ENCODE results near the gene RASD2. TPM values are rescaled to one million over a fixed set of nuclear protein-coding genes. Genes with fewer than 3 reads are reported as not detected.

RASD2 gene
- total RNA-seq, 1 experiment from 2014 or later = 3.1 TPM

DNA sequence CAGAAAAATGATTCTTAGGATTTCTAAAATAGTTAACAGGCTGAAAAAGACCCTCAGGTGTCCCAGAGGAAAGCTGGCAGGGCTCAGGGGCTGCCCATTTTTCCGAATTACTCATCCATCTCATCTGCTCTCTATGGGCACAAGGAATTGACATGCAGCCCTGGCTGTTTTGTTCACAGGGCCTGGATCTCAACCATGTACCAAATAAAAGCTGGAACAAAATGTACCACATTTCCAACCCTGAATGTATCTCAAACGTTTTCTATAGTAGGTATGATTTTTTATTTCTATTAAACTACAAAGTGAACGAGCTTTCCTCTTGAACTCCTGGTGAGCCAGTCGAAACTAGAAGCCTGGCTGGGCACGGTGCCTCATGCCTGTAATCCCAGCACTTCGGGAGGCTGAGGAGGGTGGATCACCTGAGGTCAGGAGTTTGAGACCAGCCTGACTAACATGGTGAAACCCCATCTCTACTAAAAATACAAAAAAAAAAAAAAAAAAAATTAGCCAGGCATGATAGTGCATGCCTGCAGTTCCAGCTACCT, 43.8 kb upstream of the RASD2 start:
- Mint-ChIP-seq H3K4me1 (no peaks in the 10 kb centered on the region), H3K27me3 (ENCODE audit: low read depth) (peaks cover 39% of the 10 kb centered on the region), H3K9me3 (0 out of 2 replicates have a peak, but pooled peaks cover 8% of the 10 kb centered on the region), H3K27ac (no peak overlapping the region), H3K36me3 (no peaks in the 10 kb centered on the region), H3K4me3 (no peak overlapping the region)
- ChIA-PET CTCF (interaction anchor here (0.6 to 0.8 kb wide), 2 partner anchors 10 to 18 kb away, joined by 3 to 4 read pairs; no protein-coding TSS in a partner anchor), POLR2A (no interaction called here)
- TF ChIP-seq, protein P1, sequence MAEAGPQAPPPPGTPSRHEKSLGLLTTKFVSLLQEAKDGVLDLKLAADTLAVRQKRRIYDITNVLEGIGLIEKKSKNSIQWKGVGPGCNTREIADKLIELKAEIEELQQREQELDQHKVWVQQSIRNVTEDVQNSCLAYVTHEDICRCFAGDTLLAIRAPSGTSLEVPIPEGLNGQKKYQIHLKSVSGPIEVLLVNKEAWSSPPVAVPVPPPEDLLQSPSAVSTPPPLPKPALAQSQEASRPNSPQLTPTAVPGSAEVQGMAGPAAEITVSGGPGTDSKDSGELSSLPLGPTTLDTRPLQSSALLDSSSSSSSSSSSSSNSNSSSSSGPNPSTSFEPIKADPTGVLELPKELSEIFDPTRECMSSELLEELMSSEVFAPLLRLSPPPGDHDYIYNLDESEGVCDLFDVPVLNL (CRISPR knock-in tag; IDR thresholded peaks at IDR 0.05; ENCODE audit: borderline replicate concordance, low read depth) = no peak
- TF ChIP-seq, protein P2, sequence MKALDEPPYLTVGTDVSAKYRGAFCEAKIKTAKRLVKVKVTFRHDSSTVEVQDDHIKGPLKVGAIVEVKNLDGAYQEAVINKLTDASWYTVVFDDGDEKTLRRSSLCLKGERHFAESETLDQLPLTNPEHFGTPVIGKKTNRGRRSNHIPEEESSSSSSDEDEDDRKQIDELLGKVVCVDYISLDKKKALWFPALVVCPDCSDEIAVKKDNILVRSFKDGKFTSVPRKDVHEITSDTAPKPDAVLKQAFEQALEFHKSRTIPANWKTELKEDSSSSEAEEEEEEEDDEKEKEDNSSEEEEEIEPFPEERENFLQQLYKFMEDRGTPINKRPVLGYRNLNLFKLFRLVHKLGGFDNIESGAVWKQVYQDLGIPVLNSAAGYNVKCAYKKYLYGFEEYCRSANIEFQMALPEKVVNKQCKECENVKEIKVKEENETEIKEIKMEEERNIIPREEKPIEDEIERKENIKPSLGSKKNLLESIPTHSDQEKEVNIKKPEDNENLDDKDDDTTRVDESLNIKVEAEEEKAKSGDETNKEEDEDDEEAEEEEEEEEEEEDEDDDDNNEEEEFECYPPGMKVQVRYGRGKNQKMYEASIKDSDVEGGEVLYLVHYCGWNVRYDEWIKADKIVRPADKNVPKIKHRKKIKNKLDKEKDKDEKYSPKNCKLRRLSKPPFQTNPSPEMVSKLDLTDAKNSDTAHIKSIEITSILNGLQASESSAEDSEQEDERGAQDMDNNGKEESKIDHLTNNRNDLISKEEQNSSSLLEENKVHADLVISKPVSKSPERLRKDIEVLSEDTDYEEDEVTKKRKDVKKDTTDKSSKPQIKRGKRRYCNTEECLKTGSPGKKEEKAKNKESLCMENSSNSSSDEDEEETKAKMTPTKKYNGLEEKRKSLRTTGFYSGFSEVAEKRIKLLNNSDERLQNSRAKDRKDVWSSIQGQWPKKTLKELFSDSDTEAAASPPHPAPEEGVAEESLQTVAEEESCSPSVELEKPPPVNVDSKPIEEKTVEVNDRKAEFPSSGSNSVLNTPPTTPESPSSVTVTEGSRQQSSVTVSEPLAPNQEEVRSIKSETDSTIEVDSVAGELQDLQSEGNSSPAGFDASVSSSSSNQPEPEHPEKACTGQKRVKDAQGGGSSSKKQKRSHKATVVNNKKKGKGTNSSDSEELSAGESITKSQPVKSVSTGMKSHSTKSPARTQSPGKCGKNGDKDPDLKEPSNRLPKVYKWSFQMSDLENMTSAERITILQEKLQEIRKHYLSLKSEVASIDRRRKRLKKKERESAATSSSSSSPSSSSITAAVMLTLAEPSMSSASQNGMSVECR (CRISPR knock-in tag; IDR thresholded peaks at IDR 0.05; ENCODE audit: borderline replicate concordance) = no peak
- no peak for ATAC-seq
- DNase-seq (ENCODE audit: low spot score) = no peak

DNA sequence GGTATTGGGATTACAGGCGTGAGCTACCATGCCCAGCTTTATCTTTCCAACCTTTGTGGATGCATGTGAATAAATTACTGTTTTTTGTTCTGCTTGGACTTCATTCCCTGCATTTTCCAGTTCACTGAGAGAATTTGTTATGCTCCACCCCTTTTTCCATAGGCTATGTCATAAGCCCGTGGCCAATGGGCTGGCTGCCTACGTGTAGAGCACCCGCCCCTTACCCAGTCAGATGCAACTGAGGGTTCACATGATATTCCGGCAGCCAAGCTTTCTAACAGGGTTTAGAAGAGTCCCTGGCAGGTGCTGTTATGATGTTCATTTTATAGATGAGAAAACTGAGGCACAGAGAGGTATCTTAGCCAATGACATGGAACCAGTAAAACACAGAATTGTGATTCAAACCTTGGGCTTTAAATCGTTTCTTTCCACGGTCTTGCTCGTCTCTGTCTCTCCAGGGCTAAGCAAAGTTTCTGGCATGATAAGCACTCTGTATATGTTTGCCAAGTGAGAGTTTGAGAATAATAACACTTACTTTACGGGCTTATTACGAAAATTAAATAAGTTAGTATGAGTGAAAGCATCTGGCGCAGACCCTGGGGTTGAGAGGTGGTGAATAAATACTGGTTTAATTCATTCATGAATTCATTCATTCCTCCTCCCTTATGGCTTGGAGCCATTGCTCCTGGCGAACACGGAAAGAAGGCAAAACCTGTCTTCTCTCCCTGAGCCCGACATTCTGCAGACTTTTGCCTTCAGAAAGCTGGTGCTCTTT, 42.4 kb upstream of the RASD2 start:
- peaks cover 28% of the 10 kb centered on the region for H3K27me3 Mint-ChIP-seq (ENCODE audit: low read depth)
- peak; percentile 81 for ATAC-seq
- no peak overlapping the region for H3K27ac Mint-ChIP-seq
- TF ChIP-seq, protein P3, sequence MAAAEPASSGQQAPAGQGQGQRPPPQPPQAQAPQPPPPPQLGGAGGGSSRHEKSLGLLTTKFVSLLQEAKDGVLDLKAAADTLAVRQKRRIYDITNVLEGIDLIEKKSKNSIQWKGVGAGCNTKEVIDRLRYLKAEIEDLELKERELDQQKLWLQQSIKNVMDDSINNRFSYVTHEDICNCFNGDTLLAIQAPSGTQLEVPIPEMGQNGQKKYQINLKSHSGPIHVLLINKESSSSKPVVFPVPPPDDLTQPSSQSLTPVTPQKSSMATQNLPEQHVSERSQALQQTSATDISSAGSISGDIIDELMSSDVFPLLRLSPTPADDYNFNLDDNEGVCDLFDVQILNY (CRISPR knock-in tag; IDR thresholded peaks at IDR 0.05) = no peak
- TF ChIP-seq, protein P4, sequence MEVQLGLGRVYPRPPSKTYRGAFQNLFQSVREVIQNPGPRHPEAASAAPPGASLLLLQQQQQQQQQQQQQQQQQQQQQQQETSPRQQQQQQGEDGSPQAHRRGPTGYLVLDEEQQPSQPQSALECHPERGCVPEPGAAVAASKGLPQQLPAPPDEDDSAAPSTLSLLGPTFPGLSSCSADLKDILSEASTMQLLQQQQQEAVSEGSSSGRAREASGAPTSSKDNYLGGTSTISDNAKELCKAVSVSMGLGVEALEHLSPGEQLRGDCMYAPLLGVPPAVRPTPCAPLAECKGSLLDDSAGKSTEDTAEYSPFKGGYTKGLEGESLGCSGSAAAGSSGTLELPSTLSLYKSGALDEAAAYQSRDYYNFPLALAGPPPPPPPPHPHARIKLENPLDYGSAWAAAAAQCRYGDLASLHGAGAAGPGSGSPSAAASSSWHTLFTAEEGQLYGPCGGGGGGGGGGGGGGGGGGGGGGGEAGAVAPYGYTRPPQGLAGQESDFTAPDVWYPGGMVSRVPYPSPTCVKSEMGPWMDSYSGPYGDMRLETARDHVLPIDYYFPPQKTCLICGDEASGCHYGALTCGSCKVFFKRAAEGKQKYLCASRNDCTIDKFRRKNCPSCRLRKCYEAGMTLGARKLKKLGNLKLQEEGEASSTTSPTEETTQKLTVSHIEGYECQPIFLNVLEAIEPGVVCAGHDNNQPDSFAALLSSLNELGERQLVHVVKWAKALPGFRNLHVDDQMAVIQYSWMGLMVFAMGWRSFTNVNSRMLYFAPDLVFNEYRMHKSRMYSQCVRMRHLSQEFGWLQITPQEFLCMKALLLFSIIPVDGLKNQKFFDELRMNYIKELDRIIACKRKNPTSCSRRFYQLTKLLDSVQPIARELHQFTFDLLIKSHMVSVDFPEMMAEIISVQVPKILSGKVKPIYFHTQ (CRISPR knock-in tag; IDR thresholded peaks at IDR 0.05) = no peak
- TF ChIP-seq NR2C2 (CRISPR knock-in tag; IDR thresholded peaks at IDR 0.05) (no peak), CBFB (CRISPR knock-in tag; IDR thresholded peaks at IDR 0.05; ENCODE audit: low read depth) (no peak), TEAD1 (CRISPR knock-in tag; IDR thresholded peaks at IDR 0.05) (no peak), OVOL2 (CRISPR knock-in tag; IDR thresholded peaks at IDR 0.05; ENCODE audit: borderline replicate concordance) (no peak), NFE2L1 (CRISPR knock-in tag; IDR thresholded peaks at IDR 0.05) (no peak), PRRX2 (CRISPR knock-in tag; IDR thresholded peaks at IDR 0.05) (no peak), ELF4 (CRISPR knock-in tag; IDR thresholded peaks at IDR 0.05; ENCODE audit: low read depth) (no peak), ZNF121 (CRISPR knock-in tag; IDR thresholded peaks at IDR 0.05) (no peak), FOXP1 (CRISPR knock-in tag; IDR thresholded peaks at IDR 0.05; ENCODE audit: borderline replicate concordance) (no peak)
- TF ChIP-seq, protein P2 (CRISPR knock-in tag; IDR thresholded peaks at IDR 0.05; ENCODE audit: borderline replicate concordance) = no peak
- TF ChIP-seq, protein P5, sequence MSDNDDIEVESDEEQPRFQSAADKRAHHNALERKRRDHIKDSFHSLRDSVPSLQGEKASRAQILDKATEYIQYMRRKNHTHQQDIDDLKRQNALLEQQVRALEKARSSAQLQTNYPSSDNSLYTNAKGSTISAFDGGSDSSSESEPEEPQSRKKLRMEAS (CRISPR knock-in tag; IDR thresholded peaks at IDR 0.05) = no peak
- TF ChIP-seq, protein P6, sequence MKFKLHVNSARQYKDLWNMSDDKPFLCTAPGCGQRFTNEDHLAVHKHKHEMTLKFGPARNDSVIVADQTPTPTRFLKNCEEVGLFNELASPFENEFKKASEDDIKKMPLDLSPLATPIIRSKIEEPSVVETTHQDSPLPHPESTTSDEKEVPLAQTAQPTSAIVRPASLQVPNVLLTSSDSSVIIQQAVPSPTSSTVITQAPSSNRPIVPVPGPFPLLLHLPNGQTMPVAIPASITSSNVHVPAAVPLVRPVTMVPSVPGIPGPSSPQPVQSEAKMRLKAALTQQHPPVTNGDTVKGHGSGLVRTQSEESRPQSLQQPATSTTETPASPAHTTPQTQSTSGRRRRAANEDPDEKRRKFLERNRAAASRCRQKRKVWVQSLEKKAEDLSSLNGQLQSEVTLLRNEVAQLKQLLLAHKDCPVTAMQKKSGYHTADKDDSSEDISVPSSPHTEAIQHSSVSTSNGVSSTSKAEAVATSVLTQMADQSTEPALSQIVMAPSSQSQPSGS (CRISPR knock-in tag; IDR thresholded peaks at IDR 0.05; ENCODE audit: borderline replicate concordance, low read depth) = no peak

More for the DNA sequence above, 42.4 kb upstream of the RASD2 start:
- ChIA-PET POLR2A (no interaction called here), CTCF (interaction anchor here (0.5 to 0.7 kb wide), 2 partner anchors 8 to 38 kb away, joined by 3 to 4 read pairs; no protein-coding TSS in a partner anchor)
- H3K4me1 Mint-ChIP-seq = no peaks in the 10 kb centered on the region
- H3K9me3 Mint-ChIP-seq = no peaks in the 10 kb centered on the region
- DNase-seq (ENCODE audit: low spot score) = no peak
- H3K36me3 Mint-ChIP-seq = no peaks in the 10 kb centered on the region
- H3K4me3 Mint-ChIP-seq = no peak overlapping the region
